GM21526 (cell line): ENCODE results near the gene ERCC6.

Experiments used
- ATAC-seq: cut with Tn5 transposase; IDR thresholded peaks from one replicate; pipeline ENCODE4 v1.9.1; 2021; ENCODE audit warnings: moderate library complexity; ENCODE audit not compliant: unreplicated experiment, low FRiP score

ERCC6 gene

GRCh38 chr10:49538381-49539319 lies at the start of gene ERCC6:
Gene ERCC6, minus strand, starts transcription at chr10:49539121.
- peak; percentile 78 for ATAC-seq

DNA sequence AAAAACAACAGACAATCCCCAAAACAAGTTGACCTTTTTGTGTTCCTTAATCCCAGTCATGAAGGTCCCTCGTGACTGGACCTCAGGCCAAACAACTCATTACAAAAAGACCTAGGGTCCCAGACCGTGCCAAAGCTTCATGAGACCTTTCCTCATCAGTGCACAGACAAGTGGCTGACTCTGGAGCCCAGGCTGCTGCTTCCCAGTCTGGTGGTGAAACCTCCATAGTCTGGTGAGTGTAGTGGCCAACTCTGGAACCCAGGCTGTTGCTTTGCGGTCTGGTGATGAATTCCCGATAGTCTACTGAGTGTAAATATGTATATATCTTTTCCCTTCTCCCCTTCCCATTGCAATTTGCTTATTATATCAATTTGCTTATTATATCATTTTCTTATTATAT lies 49.1 kb upstream of the ERCC6 start:
- no peak for ATAC-seq

DNA sequence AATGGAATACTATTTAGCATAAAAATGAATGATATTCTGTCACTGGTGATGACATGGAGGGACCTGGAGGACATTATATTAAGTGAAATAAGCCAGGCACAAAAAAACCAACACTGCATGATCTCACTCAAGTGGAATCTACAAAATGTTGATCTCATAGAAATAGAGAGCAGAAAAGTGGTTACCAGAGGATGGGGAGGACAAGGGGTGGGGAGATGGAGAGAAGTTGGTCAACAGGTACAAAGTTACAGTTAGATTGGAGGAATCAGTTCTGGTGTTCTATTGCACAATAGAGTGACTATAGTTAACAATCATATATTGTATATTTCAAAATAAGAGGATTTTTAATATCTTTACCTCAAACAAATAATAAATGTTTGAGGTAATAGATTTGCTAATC lies 46.5 kb upstream of the ERCC6 start:
- no peak for ATAC-seq

DNA sequence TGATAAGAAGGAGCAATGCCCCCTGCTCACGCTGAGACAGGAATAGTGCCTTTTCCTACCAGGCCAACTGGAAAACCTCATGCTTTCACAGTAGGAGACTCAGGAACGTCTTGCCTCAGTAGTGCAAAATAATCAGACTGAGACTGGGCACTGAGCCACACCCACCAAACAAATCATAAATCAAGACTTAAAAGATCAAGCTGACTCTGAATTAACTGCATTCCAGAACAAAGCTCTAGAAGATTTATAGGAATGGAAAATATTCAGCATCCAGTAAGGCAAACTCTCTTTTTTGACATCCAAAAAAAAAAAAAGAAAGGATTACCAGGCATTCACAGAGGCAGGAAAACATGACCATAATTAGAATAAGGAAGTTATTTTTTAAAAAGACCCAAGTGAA lies 40.7 kb upstream of the ERCC6 start:
- ATAC-seq, result no peak

DNA sequence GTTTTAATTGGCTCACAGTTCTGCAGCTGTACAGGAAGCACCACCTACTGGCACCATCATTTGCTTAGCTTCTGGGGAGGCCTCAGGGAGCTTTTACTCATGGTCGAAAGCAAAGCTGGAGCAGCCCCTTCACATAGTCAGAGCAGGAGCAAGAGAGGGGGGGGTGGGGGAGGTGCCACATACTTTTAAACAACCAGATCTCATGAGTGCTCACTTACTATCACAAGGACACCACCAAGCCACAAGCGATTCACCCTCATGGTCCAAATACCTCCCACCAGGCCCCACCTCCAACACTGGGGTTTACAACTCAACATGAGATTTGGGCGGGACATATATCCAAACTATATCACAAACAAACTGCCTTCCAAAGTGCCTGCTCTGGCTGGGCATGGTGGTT lies 39.5 kb upstream of the ERCC6 start:
- no peak for ATAC-seq

- ATAC-seq, result no peak
Measured at GRCh38 chr10:49577182-49577925, 38.4 kb upstream of the ERCC6 start.

DNA sequence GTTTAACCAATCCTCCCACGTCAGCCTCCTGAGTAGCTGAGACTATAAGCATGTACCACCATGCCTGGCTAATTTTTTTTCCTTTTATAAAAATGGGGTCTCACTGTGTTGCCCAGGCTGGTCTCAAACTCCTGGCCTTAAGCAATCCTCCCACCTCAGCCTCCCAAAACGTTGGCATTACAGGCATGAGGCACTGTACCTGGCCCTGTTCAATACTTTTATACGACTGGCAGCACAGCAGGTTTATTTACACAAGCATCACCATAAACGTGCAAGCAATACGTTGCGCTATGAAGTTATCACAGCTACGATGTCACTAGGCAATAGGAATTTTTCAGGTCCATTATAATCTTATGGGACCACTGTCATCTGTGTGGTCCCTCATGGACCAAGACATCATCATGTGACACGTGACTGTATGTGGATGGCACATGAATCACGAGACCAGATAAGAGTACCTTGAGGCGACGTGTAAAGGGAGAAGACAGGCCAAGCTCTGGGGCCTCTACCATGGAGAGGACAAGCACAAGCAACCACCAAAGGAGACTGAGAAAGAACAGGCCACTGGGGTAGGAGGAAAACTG lies 36.7 kb upstream of the ERCC6 start:
- ATAC-seq, result no peak

DNA sequence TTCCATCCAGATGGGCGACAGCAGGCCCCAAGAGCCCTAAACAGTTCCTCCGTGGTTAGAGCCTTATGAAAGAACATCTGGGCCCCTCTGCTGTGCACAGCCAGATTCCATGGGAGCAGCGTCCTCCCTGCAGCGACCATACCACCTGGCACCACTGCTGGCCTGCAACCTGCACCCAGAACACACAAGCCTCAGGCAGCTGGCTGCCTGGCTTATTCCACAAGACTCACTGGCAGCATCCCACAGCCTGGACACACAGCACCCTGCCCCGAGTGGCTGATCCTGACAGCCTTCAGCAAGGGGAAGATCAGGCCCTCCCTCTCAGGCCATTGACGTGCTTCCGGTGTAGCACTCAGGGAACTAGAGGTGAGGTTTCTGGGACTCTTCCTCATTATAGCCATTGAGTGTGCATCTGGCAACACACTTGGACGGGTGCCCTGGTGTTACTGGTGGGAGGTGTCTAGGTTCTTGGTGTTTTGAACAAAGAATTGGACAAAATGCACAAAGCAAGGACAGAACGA lies 33.7 kb upstream of the ERCC6 start:
- no peak for ATAC-seq

DNA sequence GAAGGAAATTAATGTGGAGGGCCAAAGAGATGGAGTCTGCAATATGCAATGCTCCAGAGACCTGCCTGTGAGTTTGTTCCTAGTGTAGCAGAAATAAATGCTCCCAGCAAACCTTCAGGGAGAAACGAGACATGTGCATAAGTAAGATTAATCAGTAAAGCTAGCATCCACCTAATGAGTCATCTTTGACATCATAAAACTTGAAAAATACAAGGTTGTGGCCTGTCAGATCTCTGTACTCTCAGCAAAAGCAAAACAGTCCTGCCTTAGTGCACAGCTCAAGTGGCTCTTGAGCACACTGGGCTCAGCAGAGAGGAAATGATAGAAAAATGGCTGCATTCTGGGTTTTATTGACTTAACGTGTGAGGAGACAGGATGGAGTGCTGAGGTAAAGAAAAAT lies 32.5 kb upstream of the ERCC6 start:
- no peak for ATAC-seq

DNA sequence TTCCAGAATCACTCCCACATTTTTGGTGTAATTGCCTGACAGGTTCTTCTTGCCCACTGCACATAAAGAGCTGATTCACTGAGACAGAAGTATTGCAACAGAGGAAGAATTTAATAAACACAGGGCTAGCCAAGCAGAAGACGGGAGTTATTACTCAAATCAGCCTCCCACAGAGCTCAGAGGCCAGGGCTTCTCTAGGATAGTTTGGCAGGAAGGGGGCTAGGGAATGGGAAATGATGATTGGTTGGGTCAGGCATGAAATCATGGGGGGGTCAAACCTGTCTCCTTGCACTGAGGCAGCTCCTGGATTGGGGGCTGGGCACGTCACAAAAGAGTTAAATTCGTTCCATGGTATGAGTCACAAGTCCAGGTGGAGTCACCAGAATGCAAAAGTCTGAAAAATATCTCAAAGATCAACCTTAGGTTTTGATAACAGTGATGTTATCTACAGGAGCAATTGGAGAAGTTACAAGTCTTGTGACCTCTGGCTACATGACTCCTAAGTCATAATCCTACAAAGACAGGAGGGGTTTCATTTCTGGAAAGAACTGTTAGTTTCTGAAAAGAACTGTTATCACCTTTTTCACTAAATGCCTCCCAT lies 30.2 kb upstream of the ERCC6 start:
- no peak for ATAC-seq

DNA sequence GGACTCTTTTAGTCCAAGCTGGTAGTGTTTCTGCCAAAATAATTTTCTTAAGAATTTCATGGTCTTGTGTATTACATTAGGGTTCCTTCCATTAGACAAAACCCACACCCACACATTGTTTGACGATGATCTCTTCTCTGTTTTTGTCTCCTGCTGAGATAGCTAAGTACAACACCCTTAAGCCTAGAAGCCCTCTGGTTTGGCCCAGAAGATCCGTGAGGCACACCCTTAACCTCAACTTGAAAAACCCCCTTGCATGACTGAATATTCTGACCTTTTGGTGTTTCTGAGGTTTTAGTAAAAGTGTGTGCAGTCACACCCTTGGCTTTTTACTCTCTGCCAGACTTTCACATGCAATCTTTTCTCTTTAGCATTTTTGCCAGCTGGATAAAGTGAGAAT lies 29.3 kb upstream of the ERCC6 start:
- no peak for ATAC-seq

- ATAC-seq, result no peak
Measured at GRCh38 chr10:49567810-49568209, 28.9 kb upstream of the ERCC6 start.

- ATAC-seq, result no peak
Measured at GRCh38 chr10:49564461-49565009, 25.6 kb upstream of the ERCC6 start.

- ATAC-seq, result no peak
Measured at GRCh38 chr10:49562893-49563292, 24.0 kb upstream of the ERCC6 start.

GRCh38 chr10:49560526-49560925 lies 21.6 kb upstream of the ERCC6 start:
- no peak for ATAC-seq

GRCh38 chr10:49559476-49559875 lies 20.6 kb upstream of the ERCC6 start:
- ATAC-seq, result no peak

- ATAC-seq, result no peak
Measured at GRCh38 chr10:49558190-49558589, 19.3 kb upstream of the ERCC6 start.

DNA sequence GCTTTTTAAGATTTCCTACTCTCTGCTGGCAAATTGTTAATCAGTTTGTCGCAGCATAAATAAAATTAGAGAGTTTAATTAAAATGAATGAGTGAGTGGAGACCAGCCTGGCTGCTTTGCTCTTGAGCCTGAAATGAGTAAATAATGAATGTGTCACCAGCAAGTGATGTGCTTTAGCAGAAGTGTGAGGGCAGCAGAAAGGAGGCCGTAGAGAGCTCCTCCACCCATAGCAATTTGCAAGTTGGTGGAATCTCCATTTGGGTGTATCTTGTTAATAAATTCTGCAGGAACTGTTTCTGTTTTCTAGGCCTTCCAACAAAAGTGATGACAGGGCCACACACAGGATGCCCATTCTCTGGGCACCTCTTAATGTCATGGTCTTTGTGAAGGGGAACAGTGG lies 18.8 kb upstream of the ERCC6 start:
- no peak for ATAC-seq

GRCh38 chr10:49556723-49557122 lies 17.8 kb upstream of the ERCC6 start:
- no peak for ATAC-seq

DNA sequence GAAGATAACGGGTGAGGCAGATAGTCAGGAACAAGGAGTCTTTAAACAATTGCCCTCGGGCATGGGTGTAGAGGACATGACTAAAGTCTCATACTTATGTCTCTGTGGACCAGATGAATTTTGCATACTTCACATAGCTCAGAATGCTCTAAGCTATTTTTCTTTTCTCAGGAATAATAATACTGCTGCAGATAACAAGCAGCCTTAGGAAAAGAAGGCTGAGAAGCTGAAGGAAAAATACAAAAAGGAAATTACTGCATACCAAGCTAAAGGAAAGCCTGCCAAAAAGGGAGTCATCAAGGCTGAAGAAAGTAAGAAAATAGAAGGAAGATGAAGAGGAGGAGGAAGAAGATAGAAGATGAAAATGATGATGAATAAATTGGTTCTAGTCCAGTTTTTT lies 13.4 kb upstream of the ERCC6 start:
- no peak for ATAC-seq

GRCh38 chr10:49550563-49550962 lies 11.6 kb upstream of the ERCC6 start:
- ATAC-seq, result no peak
